PC-9 (cell line): Measurements from ENCODE around the gene PTPN14.

Experiments used
- EZH2 ChIP-seq: fragments of 200-600 bp; sonication (generic); IDR thresholded peaks from 2 replicates; pipeline ENCODE4 v1.8.0; 2017; ENCODE audit warnings: antibody characterized with exemption, low read depth
- TF ChIP-seq, protein P1 (sequence below): fragments of 200-600 bp; sonication (generic); conservative IDR thresholded peaks from 2 replicates; pipeline ENCODE4 v1.6.1; 2017; ENCODE audit warnings: mixed run types, antibody characterized with exemption, mild to moderate bottlenecking, moderate library complexity

DNA sequence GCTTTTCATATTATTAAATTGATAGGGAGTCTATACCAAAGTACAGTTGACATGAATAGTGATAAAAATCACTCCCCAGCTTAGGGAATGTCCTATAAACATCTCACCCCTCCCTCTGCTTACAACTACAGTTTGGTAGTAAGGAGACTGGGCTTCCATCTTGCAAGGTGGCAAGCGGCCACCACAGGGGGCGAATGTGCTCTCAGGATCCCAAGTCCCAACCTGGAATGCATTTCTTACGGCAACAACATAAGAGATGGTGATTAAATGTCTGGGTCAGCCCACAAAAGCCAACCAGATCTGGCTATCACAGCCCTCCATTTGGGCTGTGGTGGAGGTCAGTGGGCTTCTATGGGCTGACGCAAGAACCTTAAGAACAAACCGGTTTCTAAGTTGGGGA is 202.4 kb downstream of the PTPN14 start:
- TF ChIP-seq, protein P1, sequence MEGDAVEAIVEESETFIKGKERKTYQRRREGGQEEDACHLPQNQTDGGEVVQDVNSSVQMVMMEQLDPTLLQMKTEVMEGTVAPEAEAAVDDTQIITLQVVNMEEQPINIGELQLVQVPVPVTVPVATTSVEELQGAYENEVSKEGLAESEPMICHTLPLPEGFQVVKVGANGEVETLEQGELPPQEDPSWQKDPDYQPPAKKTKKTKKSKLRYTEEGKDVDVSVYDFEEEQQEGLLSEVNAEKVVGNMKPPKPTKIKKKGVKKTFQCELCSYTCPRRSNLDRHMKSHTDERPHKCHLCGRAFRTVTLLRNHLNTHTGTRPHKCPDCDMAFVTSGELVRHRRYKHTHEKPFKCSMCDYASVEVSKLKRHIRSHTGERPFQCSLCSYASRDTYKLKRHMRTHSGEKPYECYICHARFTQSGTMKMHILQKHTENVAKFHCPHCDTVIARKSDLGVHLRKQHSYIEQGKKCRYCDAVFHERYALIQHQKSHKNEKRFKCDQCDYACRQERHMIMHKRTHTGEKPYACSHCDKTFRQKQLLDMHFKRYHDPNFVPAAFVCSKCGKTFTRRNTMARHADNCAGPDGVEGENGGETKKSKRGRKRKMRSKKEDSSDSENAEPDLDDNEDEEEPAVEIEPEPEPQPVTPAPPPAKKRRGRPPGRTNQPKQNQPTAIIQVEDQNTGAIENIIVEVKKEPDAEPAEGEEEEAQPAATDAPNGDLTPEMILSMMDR = no peak
- TF ChIP-seq EZH2 = no peak
